PC-3 (cell line): ENCODE measurements around the gene ZNF213. TPM values are rescaled to one million over a fixed set of nuclear protein-coding genes. Genes with fewer than 3 reads are reported as not detected.

ENCODE experiments used
- ATAC-seq: fragments of 200-7000 bp; cut with Tn5 transposase; 2 replicates; pipeline ENCODE4 v1.9.1; 2020; ENCODE audit warnings: mild to moderate bottlenecking, moderate library complexity
- BruUV-seq: library from RNA; stranded (reverse); fragments of 400-500 nt; replicated peaks from 2 replicates; lab custom pipeline; 2021; lab: Mats Ljungman, UMichigan
- CTCF ChIA-PET: fragments of 300-600 bp; sonication (Branson Sonifier 250); formaldehyde crosslinking; loops from one replicate; lab custom pipeline; 2022; ENCODE audit warnings: antibody characterized with exemption; lab: Charles Lee
- POLR2A ChIA-PET: fragments of 300-600 bp; sonication (Branson Sonifier 250); formaldehyde crosslinking; loops from one replicate; lab custom pipeline; 2022; ENCODE audit warnings: antibody characterized with exemption; ENCODE audit not compliant: unreplicated experiment; lab: Charles Lee
- DNase-seq: peaks from one replicate; pipeline ENCODE4 v3.0.0-alpha.2; 2015
- H2AFZ ChIP-seq: fragments of 300-600 bp; sonication (generic); 2 replicates; pipeline ENCODE4 v1.6.0; 2016; ENCODE audit warnings: antibody characterized with exemption, low read length
- H3F3A ChIP-seq: fragments of 300-600 bp; sonication (generic); one replicate; pipeline ENCODE4 v1.6.0; 2017; ENCODE audit warnings: antibody characterized with exemption, low read length, control low read depth, mild to moderate bottlenecking; ENCODE audit not compliant: unreplicated experiment
- H3K27ac ChIP-seq: fragments of 300-600 bp; sonication (generic); 2 replicates; pipeline ENCODE4 v1.5.1; 2016; ENCODE audit warnings: mild to moderate bottlenecking, low read length
- H3K27me3 ChIP-seq: fragments of 300-600 bp; sonication (generic); 2 replicates; pipeline ENCODE4 v1.6.1; 2016; ENCODE audit warnings: low read length, mixed read lengths
- H3K36me3 ChIP-seq: fragments of 300-600 bp; sonication (generic); 2 replicates; pipeline ENCODE4 v1.6.1; 2016; ENCODE audit warnings: low read depth, mixed run types, low read length, mixed read lengths
- H3K4me1 ChIP-seq: fragments of 300-600 bp; sonication (generic); 2 replicates; pipeline ENCODE4 v1.5.1; 2016; ENCODE audit warnings: low read length; ENCODE audit not compliant: insufficient read depth
- H3K4me2 ChIP-seq: fragments of 300-600 bp; sonication (generic); 2 replicates; pipeline ENCODE4 v1.6.0; 2016; ENCODE audit warnings: low read length
- H3K4me3 ChIP-seq: fragments of 300-600 bp; sonication (generic); 2 replicates; pipeline ENCODE4 v1.5.1; 2016; ENCODE audit warnings: mild to moderate bottlenecking, low read length, mixed read lengths
- H3K79me2 ChIP-seq: fragments of 300-600 bp; sonication (generic); 2 replicates; pipeline ENCODE4 v1.6.1; 2017; ENCODE audit warnings: low read length, mixed read lengths
- H3K9ac ChIP-seq: fragments of 300-600 bp; sonication (generic); 2 replicates; pipeline ENCODE4 v1.6.0; 2016; ENCODE audit warnings: mild to moderate bottlenecking, low read length
- H3K9me2 ChIP-seq: fragments of 300-600 bp; sonication (generic); replicated peaks from 2 replicates; pipeline ENCODE4 v1.6.1; 2016; ENCODE audit warnings: mixed run types, low read length, mixed read lengths
- H3K9me3 ChIP-seq: fragments of 300-600 bp; sonication (generic); 2 replicates; pipeline ENCODE4 v1.6.1; 2016; ENCODE audit warnings: low read length, mixed read lengths
- H4K20me1 ChIP-seq: fragments of 300-600 bp; sonication (generic); 2 replicates; pipeline ENCODE4 v1.6.1; 2016; ENCODE audit warnings: low read length, mixed read lengths
- EZH2 ChIP-seq: fragments of 300-600 bp; sonication (generic); IDR thresholded peaks from one replicate; pipeline ENCODE4 v1.6.1; 2017; ENCODE audit warnings: antibody characterized with exemption, mild to moderate bottlenecking, low read length; ENCODE audit not compliant: unreplicated experiment
- EZH2phosphoT487 ChIP-seq: fragments of 300-600 bp; sonication (generic); IDR thresholded peaks from 2 replicates; pipeline ENCODE4 v1.6.1; 2018; ENCODE audit warnings: mild to moderate bottlenecking, antibody characterized with exemption, low read length, borderline replicate concordance
- intact Hi-C: fragments of 100-400 bp; cut with micrococcal nuclease; formaldehyde crosslinking; loops from 2 replicates; pipeline ENCODE4 v1.9.0; 2023
- total RNA-seq: library from RNA; depleted of rRNA; stranded (reverse); fragments of >200 nt; gene quantifications from 2 replicates; pipeline ENCODE4 v1.2.3, GENCODE V29; 2014
- TF ChIP-seq, protein P1 (sequence below): fragments of 300-600 bp; sonication (generic); conservative IDR thresholded peaks from 2 replicates; pipeline ENCODE4 v1.5.1; 2017; ENCODE audit warnings: antibody characterized with exemption, low read depth, mild to moderate bottlenecking, low read length

ZNF213 gene
- total RNA-seq, 1 experiment from 2014 or later: 3.6 TPM

GRCh38 chr16:3147757-3148104 is 12.9 kb downstream of the ZNF213 start:
- BruUV-seq: no TSS peak
- no peaks in the 10 kb centered on the region for H3K9me3 ChIP-seq
- CTCF ChIA-PET: no interaction called here

DNA sequence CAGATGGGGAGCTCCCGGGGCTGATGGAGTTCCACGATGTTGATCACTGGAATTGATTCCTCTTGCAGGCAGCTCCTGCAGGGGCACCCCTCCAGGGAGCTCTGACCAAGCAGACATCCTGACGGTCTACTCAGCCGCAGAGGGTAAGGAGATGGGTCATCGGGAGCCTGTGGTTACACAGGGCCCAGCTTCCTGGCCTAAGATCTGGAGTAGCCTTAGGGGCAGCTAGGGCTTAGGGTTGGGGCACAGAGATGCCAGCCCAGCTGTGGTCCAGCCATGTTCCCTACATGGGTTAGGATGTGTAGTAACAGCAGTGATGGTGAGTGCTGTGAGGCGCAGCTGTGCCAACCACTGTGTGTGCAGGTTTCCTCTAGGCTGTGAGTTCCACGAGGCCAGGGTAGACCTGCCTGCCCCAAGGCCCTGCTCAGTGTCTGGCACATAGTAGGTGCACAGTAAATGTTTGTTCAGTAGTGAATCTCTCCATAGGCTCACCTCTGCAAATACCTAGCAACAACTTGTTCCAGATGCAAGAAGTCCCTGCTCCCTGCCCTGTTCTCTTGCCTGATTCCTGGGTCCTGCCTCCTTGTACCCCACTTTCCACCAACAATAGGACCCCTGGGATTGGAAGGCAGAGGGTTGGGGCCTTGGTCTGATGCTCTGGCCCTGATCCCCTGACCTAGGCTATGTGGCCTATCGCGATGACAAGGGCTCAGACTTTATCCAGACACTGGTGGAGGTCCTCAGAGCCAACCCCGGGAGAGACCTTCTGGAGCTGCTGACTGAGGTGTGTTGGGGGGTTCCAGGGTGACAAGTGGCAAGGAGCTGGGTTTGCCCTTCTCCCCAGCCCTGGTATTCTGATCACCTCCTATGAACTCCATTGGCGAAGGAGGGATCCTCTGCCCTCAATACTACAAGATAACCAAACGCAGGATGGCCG is 13.7 kb downstream of the ZNF213 start:
- H3K9ac ChIP-seq: no peak overlapping the region
- H3K36me3 ChIP-seq: no peaks in the 10 kb centered on the region
- no peaks in the 10 kb centered on the region for H3K79me2 ChIP-seq
- DNase-seq: no peak
- intact Hi-C loops: loop anchor here (1.0 kb wide), 1 partner anchor 13 kb away; the partner anchor contains the start of gene ZNF213
- CTCF ChIA-PET: no interaction called here
- no peaks in the 10 kb centered on the region for H3K27me3 ChIP-seq
- peaks cover 9% of the 10 kb centered on the region; the same call in 1 of the 2 replicates for H3K4me1 ChIP-seq
- no peaks in the 10 kb centered on the region for H3K9me2 ChIP-seq
- H3K4me2 ChIP-seq: no peak overlapping the region
- H3K27ac ChIP-seq: no peak overlapping the region
- H3K9me3 ChIP-seq: no peaks in the 10 kb centered on the region
- no peak overlapping the region for H3K4me3 ChIP-seq
- no peaks in the 10 kb centered on the region for H4K20me1 ChIP-seq
- TF ChIP-seq EZH2: no peak
- TF ChIP-seq, protein P1, sequence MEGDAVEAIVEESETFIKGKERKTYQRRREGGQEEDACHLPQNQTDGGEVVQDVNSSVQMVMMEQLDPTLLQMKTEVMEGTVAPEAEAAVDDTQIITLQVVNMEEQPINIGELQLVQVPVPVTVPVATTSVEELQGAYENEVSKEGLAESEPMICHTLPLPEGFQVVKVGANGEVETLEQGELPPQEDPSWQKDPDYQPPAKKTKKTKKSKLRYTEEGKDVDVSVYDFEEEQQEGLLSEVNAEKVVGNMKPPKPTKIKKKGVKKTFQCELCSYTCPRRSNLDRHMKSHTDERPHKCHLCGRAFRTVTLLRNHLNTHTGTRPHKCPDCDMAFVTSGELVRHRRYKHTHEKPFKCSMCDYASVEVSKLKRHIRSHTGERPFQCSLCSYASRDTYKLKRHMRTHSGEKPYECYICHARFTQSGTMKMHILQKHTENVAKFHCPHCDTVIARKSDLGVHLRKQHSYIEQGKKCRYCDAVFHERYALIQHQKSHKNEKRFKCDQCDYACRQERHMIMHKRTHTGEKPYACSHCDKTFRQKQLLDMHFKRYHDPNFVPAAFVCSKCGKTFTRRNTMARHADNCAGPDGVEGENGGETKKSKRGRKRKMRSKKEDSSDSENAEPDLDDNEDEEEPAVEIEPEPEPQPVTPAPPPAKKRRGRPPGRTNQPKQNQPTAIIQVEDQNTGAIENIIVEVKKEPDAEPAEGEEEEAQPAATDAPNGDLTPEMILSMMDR: no peak
- TF ChIP-seq EZH2phosphoT487: no peak
- H3F3A ChIP-seq: no peaks in the 10 kb centered on the region
- no peak for ATAC-seq
- BruUV-seq: no TSS peak
- POLR2A ChIA-PET: no interaction called here
- no peak overlapping the region for H2AFZ ChIP-seq

More at GRCh38 chr16:3147757-3148104, 12.9 kb downstream of the ZNF213 start:
- DNase-seq (no peak), ATAC-seq (no peak)
- H3K27me3 ChIP-seq: no peaks in the 10 kb centered on the region
- H2AFZ ChIP-seq: no peak overlapping the region
- POLR2A ChIA-PET: no interaction called here
- H3F3A ChIP-seq: no peaks in the 10 kb centered on the region
- no peak overlapping the region for H3K4me2 ChIP-seq
- no peak overlapping the region for H3K4me3 ChIP-seq
- H3K4me1 ChIP-seq: peaks cover 9% of the 10 kb centered on the region; the same call in 1 of the 2 replicates
- H3K27ac ChIP-seq: no peak overlapping the region
- H4K20me1 ChIP-seq: no peaks in the 10 kb centered on the region
- H3K79me2 ChIP-seq: no peaks in the 10 kb centered on the region
- no peak overlapping the region for H3K9ac ChIP-seq
- intact Hi-C loops: no loop called here
- no peaks in the 10 kb centered on the region for H3K9me2 ChIP-seq
- no peak for TF ChIP-seq EZH2phosphoT487
- TF ChIP-seq, protein P1: no peak
- TF ChIP-seq EZH2: no peak
- no peaks in the 10 kb centered on the region for H3K36me3 ChIP-seq

- TF ChIP-seq EZH2 (no peak), EZH2phosphoT487 (no peak)
- TF ChIP-seq, protein P1: no peak
- Histone ChIP-seq H3K9me3 (no peaks in the 10 kb centered on the region), H3K4me3 (peak overlapping the region; percentile 85; the same call in 1 of the 2 replicates), H3F3A (no peaks in the 10 kb centered on the region), H4K20me1 (no peaks in the 10 kb centered on the region), H3K27me3 (no peaks in the 10 kb centered on the region), H3K79me2 (no peaks in the 10 kb centered on the region), H3K27ac (peak overlapping the region; percentile 71; the same call in 1 of the 2 replicates), H3K4me2 (peak overlapping the region; percentile 95), H3K36me3 (no peaks in the 10 kb centered on the region), H3K9ac (peak overlapping the region; percentile 89), H2AFZ (peak overlapping the region; percentile 93), H3K9me2 (no peaks in the 10 kb centered on the region), H3K4me1 (peaks cover 9% of the 10 kb centered on the region; the same call in 1 of the 2 replicates)
- intact Hi-C loops: loop anchor here (1.0 kb wide), 1 partner anchor 14 kb away; the partner anchor contains the start of gene ZNF213
- no TSS peak for BruUV-seq
- ATAC-seq: no peak
- CTCF ChIA-PET: no interaction called here
- POLR2A ChIA-PET: no interaction called here
- no peak for DNase-seq
These were observed 14.3 kb downstream of the ZNF213 start for GRCh38 chr16:3149193-3149530.
